ENCODE data around the gene NCKAP5.

GRCh38 chr2:132720393-132720792 lies 847.9 kb downstream of the NCKAP5 start:
- TF ChIP-seq, protein P1, sequence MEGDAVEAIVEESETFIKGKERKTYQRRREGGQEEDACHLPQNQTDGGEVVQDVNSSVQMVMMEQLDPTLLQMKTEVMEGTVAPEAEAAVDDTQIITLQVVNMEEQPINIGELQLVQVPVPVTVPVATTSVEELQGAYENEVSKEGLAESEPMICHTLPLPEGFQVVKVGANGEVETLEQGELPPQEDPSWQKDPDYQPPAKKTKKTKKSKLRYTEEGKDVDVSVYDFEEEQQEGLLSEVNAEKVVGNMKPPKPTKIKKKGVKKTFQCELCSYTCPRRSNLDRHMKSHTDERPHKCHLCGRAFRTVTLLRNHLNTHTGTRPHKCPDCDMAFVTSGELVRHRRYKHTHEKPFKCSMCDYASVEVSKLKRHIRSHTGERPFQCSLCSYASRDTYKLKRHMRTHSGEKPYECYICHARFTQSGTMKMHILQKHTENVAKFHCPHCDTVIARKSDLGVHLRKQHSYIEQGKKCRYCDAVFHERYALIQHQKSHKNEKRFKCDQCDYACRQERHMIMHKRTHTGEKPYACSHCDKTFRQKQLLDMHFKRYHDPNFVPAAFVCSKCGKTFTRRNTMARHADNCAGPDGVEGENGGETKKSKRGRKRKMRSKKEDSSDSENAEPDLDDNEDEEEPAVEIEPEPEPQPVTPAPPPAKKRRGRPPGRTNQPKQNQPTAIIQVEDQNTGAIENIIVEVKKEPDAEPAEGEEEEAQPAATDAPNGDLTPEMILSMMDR (IDR thresholded peaks at IDR 0.05 in 8 of 11, conservative IDR thresholded peaks at IDR 0.05 in 3 of 11), result no peak
- no peak for TF ChIP-seq POLR2A (IDR thresholded peaks at IDR 0.05)
- TF ChIP-seq POLR2AphosphoS5 (IDR thresholded peaks at IDR 0.05), result no peak

Data from spleen (tissue), 7 donors.